K562 (cell line): Measurements from ENCODE around the gene ZNF787. TPM values are rescaled to one million over a fixed set of nuclear protein-coding genes. Genes with fewer than 3 reads are reported as not detected.

Experiments used
- ATAC-seq: fragments of 200-7000 bp; cut with Tn5 transposase; 3 replicates; pipeline ENCODE4 v1.9.1; 2020; ENCODE audit warnings: moderate library complexity
- BruUV-seq: library from RNA; stranded (reverse); fragments of 400-500 nt; replicated peaks from 2 replicates; lab custom pipeline; 2021; lab: Mats Ljungman, UMichigan
- CTCF ChIA-PET: fragments of 300-600 bp; formaldehyde crosslinking; extraction: SDS; loops from one replicate; lab custom pipeline; 2021; ENCODE audit warnings: low intra/inter-chr PET ratio; lab: Yijun Ruan, JAX
- POLR2A ChIA-PET: fragments of 300-600, 350-650 bp; sonication (Branson Sonifier 250); formaldehyde crosslinking; extraction: SDS; loops from one replicate; lab custom pipeline; 2021; ENCODE audit warnings: antibody characterized with exemption, inconsistent platforms; lab: Yijun Ruan, JAX
- DNase-seq, 4 experiments: peaks; one replicate each; pipeline versions ENCODE4 v3.0.0 to v3.0.0-alpha.2; 2011 to 2018; ENCODE audit warnings: low spot score in 3 of 4, mixed read lengths in 3 of 4; ENCODE audit errors: extremely low read depth in 1 of 4
- FAIRE-seq: peaks from 2 replicates; lab custom pipeline; 2011; peaks lifted over from hg19 to GRCh38; lab: Jason Lieb, UNC
- H2AFZ ChIP-seq: 2 replicates; pipeline ENCODE4 v1.6.0; 2011; ENCODE audit warnings: low read depth, low read length, control low read depth, inconsistent platforms
- H3K27ac ChIP-seq: fragments of 200-600 bp; 3 replicates; pipeline ENCODE4 v1.8.0; 2011; ENCODE audit warnings: low read depth, mild to moderate bottlenecking, control low read depth, inconsistent platforms, low read length, moderate library complexity, mixed read lengths; ENCODE audit errors: extremely low read depth
- H3K27me3 ChIP-seq, 2 experiments: fragments of 300-600 bp in 1 of 2; 2 replicates in 1 of 2; 3 replicates in 1 of 2; pipeline versions ENCODE4 v1.6.0 to v1.8.0; 2011; ENCODE audit warnings: inconsistent platforms in 2 of 2, low read length in 2 of 2, mild to moderate bottlenecking in 1 of 2, mixed read lengths in 1 of 2, moderate library complexity in 1 of 2; ENCODE audit not compliant: control insufficient read depth in 2 of 2, insufficient read depth in 2 of 2
- H3K36me3 ChIP-seq: fragments of 300-600 bp; 3 replicates; pipeline ENCODE4 v1.8.0; 2011; ENCODE audit warnings: mild to moderate bottlenecking, low read length, inconsistent platforms; ENCODE audit not compliant: control insufficient read depth, insufficient read depth
- H3K4me1 ChIP-seq, 2 experiments: fragments of 200-600 bp in 1 of 2; replicated peaks in 1 of 2; 2 replicates in 1 of 2; 3 replicates in 1 of 2; pipeline versions ENCODE4 v1.5.1 to v1.8.0; 2011; ENCODE audit warnings: inconsistent platforms in 2 of 2, low read length in 2 of 2, mild to moderate bottlenecking in 1 of 2, mixed read lengths in 1 of 2, moderate library complexity in 1 of 2; ENCODE audit not compliant: control insufficient read depth in 2 of 2, insufficient read depth in 2 of 2
- H3K4me2 ChIP-seq: 2 replicates; pipeline ENCODE4 v1.6.1; 2011; ENCODE audit warnings: low read length, control low read depth, inconsistent platforms, mixed read lengths; ENCODE audit not compliant: insufficient read depth
- H3K4me3 ChIP-seq: fragments of 200-600 bp; sonication (generic), shearing (Covaris generic); 2 replicates; pipeline ENCODE4 v1.5.1; 2016; ENCODE audit warnings: control low read depth, inconsistent platforms
- H3K79me2 ChIP-seq: fragments of 200-600 bp; 3 replicates; pipeline ENCODE4 v1.8.0; 2011; ENCODE audit warnings: low read length, inconsistent platforms; ENCODE audit not compliant: control insufficient read depth, insufficient read depth
- H3K9ac ChIP-seq, 2 experiments: 2 replicates each; pipeline versions ENCODE4 v1.6.0 to v1.6.1; 2011; ENCODE audit warnings: low read depth in 2 of 2, low read length in 2 of 2, control low read depth in 1 of 2, inconsistent platforms in 1 of 2, mild to moderate bottlenecking in 1 of 2, mixed read lengths in 1 of 2; ENCODE audit not compliant: insufficient read depth in 1 of 2
- H3K9me1 ChIP-seq: one replicate; pipeline ENCODE4 v1.6.0; 2011; ENCODE audit warnings: inconsistent platforms, mild to moderate bottlenecking, low read length, moderate library complexity; ENCODE audit not compliant: control insufficient read depth, insufficient read depth
- H3K9me3 ChIP-seq: replicated peaks from 2 replicates; pipeline ENCODE4 v1.5.1; 2011; ENCODE audit warnings: low read depth, low read length, inconsistent platforms; ENCODE audit not compliant: control insufficient read depth, insufficient read depth
- H4K20me1 ChIP-seq: replicated peaks from 2 replicates; pipeline ENCODE4 v1.6.1; 2011; ENCODE audit warnings: low read length, inconsistent platforms, mixed read lengths; ENCODE audit not compliant: control insufficient read depth, insufficient read depth
- HNRNPLL ChIP-seq: fragments of 200-400 bp; formaldehyde crosslinking; IDR thresholded peaks from 2 replicates; pipeline ENCODE4 v1.6.1; 2017; ENCODE audit warnings: low read length, low read depth, mild to moderate bottlenecking; ENCODE audit not compliant: poor library complexity, severe bottlenecking
- MAZ ChIP-seq, 2 experiments: fragments of 450-650 bp in 1 of 2; sonication (generic) in 1 of 2; formaldehyde crosslinking; IDR thresholded peaks in 1 of 2; conservative IDR thresholded peaks in 1 of 2; 2 replicates each; pipeline versions ENCODE4 v1.4.0 to v1.5.0; 2020; ENCODE audit warnings: mild to moderate bottlenecking in 1 of 2, missing genetic modification reagents in 1 of 2
- NRF1 ChIP-seq, 2 experiments: fragments of 450-650 bp; IDR thresholded peaks in 1 of 2; conservative IDR thresholded peaks in 1 of 2; 2 replicates each; pipeline ENCODE4 v1.6.1; 2014; ENCODE audit warnings: mild to moderate bottlenecking in 2 of 2
- WGBS: fragments of 100-300 bp; shearing (Covaris generic); methylation state at CpG from one replicate; pipeline ENCODE4 v1.1.6; 2016; ENCODE audit warnings: low coverage, mixed read lengths; ENCODE audit not compliant: insufficient coverage; ENCODE audit errors: missing lambda C conversion rate; 5-methylcytosine and 5-hydroxymethylcytosine counted together
- in situ Hi-C: fragments of 300-500 bp; cut with MboI; formaldehyde crosslinking; loops from 4 replicates; pipeline ENCODE4 v1.15.0; 2018; ENCODE audit warnings: inconsistent platforms, mixed read lengths
- intact Hi-C: fragments of 100-400 bp; cut with micrococcal nuclease; formaldehyde crosslinking; loops from 2 replicates; pipeline ENCODE4 v1.14.2; 2022
- polyA plus RNA-seq, 8 experiments: library from polyadenylated mRNA; depleted of rRNA in 4 of 8; stranded (reverse) in 5 of 8; unstranded in 3 of 8; fragments of >200 nt; fragmentation: Nextera tagmentation in 2 of 8; fragmentation: Illumina TruSeq in 1 of 8; extraction: Ambion mirVana in 2 of 8; extraction: Trizol in 1 of 8; gene quantifications; 2 replicates each; pipeline versions ENCODE4 v1.2.1 to v1.2.3, GENCODE V29; 2011 to 2014; ENCODE audit warnings: inconsistent platforms in 1 of 8, missing spikeins in 1 of 8
- total RNA-seq, 7 experiments: library from RNA; depleted of rRNA in 6 of 7; stranded (reverse); fragments of >200 nt in 6 of 7; fragmentation: Illumina TruSeq in 2 of 7; extraction: Trizol in 2 of 7; gene quantifications; 2 replicates each; pipeline versions ENCODE4 v1.2.1 to v1.2.3, GENCODE V29; 2011 to 2021; ENCODE audit warnings: low replicate concordance in 1 of 7
- TF ChIP-seq, protein P1 (sequence below), 2 experiments: fragments of 450-650 bp; formaldehyde crosslinking in 1 of 2; IDR thresholded peaks; 2 replicates each; pipeline versions ENCODE4 v1.4.0 to v1.6.1; 2014 to 2020; ENCODE audit warnings: mild to moderate bottlenecking in 2 of 2, borderline replicate concordance in 1 of 2, low read depth in 1 of 2
- TF ChIP-seq, protein P2 (sequence below): fragments of 450-650 bp; formaldehyde crosslinking; conservative IDR thresholded peaks from 2 replicates; pipeline ENCODE4 v1.4.0; 2022; ENCODE audit warnings: mild to moderate bottlenecking, missing genetic modification characterization

ZNF787 gene
- total and polyA plus RNA-seq, 9 of the 15 experiments (the other 6 are each of a cell fraction or from before 2014, with no cell fraction given) = 0.45 to 77.6 (median 7.3) TPM

DNA sequence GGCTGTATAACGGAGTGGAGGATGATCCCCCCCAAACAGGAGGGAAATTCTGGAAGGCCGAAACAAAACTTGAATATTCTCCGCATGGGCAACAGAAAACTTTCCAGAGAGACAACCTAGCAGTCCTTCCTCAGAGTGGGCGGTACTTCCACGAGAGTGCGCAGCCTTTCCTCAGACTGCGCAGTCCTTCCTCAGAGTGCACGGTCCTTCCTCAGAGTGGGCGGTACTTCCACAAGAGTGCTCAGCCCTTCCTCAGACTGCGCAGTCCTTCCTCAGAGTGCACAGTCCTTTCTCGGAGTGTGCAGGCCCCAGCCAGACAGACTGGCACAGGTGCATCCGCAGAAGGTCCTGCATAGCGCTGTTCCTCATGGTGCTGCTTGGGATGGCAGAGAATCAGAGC is 42.0 kb upstream of the ZNF787 start:
- peaks cover 10% of the 10 kb centered on the region; the same call in 2 of the 3 replicates for H3K36me3 ChIP-seq
- DNase-seq (no peak), FAIRE-seq (no peak), ATAC-seq (peak; percentile 61)
- no peaks in the 10 kb centered on the region for H3K79me2 ChIP-seq
- H2AFZ ChIP-seq = no peak overlapping the region
- no peaks in the 10 kb centered on the region; the same call in 1 of the 2 replicates for H4K20me1 ChIP-seq
- in situ Hi-C loops (no loop called here), intact Hi-C loops (no loop called here)
- peaks cover 5 to 11% of the 10 kb centered on the region in 2 experiments; a peak in 4 of 5 replicates for H3K4me1 ChIP-seq
- no peaks in the 10 kb centered on the region for H3K27me3 ChIP-seq
- no peak overlapping the region for H3K27ac ChIP-seq
- H3K4me3 ChIP-seq = no peak overlapping the region
- no peak overlapping the region for H3K4me2 ChIP-seq
- WGBS = 46% methylated on average over 13 of the region's 13 CpGs
- TF ChIP-seq HNRNPLL = peak; percentile 71
- no peak for TF ChIP-seq MAZ (CRISPR knock-in tag; conservative IDR thresholded peaks at IDR 0.05 in 1 of 2, IDR thresholded peaks at IDR 0.05 in 1 of 2)
- peak in 1 of 2 experiments; percentile 27; a peak in 1 of 4 replicates for TF ChIP-seq NRF1 (conservative IDR thresholded peaks at IDR 0.05 in 1 of 2, IDR thresholded peaks at IDR 0.05 in 1 of 2)
- TF ChIP-seq, protein P1, sequence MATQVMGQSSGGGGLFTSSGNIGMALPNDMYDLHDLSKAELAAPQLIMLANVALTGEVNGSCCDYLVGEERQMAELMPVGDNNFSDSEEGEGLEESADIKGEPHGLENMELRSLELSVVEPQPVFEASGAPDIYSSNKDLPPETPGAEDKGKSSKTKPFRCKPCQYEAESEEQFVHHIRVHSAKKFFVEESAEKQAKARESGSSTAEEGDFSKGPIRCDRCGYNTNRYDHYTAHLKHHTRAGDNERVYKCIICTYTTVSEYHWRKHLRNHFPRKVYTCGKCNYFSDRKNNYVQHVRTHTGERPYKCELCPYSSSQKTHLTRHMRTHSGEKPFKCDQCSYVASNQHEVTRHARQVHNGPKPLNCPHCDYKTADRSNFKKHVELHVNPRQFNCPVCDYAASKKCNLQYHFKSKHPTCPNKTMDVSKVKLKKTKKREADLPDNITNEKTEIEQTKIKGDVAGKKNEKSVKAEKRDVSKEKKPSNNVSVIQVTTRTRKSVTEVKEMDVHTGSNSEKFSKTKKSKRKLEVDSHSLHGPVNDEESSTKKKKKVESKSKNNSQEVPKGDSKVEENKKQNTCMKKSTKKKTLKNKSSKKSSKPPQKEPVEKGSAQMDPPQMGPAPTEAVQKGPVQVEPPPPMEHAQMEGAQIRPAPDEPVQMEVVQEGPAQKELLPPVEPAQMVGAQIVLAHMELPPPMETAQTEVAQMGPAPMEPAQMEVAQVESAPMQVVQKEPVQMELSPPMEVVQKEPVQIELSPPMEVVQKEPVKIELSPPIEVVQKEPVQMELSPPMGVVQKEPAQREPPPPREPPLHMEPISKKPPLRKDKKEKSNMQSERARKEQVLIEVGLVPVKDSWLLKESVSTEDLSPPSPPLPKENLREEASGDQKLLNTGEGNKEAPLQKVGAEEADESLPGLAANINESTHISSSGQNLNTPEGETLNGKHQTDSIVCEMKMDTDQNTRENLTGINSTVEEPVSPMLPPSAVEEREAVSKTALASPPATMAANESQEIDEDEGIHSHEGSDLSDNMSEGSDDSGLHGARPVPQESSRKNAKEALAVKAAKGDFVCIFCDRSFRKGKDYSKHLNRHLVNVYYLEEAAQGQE (IDR thresholded peaks at IDR 0.05; ENCODE audit: borderline replicate concordance) = no peak
- TF ChIP-seq, protein P1 (CRISPR knock-in tag; IDR thresholded peaks at IDR 0.05; ENCODE audit: low read depth) = no peak
- TF ChIP-seq, protein P2, sequence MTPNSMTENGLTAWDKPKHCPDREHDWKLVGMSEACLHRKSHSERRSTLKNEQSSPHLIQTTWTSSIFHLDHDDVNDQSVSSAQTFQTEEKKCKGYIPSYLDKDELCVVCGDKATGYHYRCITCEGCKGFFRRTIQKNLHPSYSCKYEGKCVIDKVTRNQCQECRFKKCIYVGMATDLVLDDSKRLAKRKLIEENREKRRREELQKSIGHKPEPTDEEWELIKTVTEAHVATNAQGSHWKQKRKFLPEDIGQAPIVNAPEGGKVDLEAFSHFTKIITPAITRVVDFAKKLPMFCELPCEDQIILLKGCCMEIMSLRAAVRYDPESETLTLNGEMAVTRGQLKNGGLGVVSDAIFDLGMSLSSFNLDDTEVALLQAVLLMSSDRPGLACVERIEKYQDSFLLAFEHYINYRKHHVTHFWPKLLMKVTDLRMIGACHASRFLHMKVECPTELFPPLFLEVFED = no peak
- H3K9me3 ChIP-seq = no peaks in the 10 kb centered on the region
- CTCF ChIA-PET = no interaction called here
- no peaks in the 10 kb centered on the region for H3K9me1 ChIP-seq
- no TSS peak for BruUV-seq
- H3K9ac ChIP-seq = no peak overlapping the region
- POLR2A ChIA-PET = interaction anchor here (1.2 kb wide), 1 partner anchor 24 kb away, joined by 3 read pairs; no protein-coding TSS in a partner anchor
